PC-3 (cell line): ENCODE data around the gene CCRL2. TPM values are rescaled to one million over a fixed set of nuclear protein-coding genes. Genes with fewer than 3 reads are reported as not detected.

Experiments
- ATAC-seq: fragments of 200-7000 bp; cut with Tn5 transposase; 2 replicates; pipeline ENCODE4 v1.9.1; 2020; ENCODE audit warnings: mild to moderate bottlenecking, moderate library complexity
- BruUV-seq: library from RNA; stranded (reverse); fragments of 400-500 nt; replicated peaks from 2 replicates; lab custom pipeline; 2021; lab: Mats Ljungman, UMichigan
- CTCF ChIA-PET: fragments of 300-600 bp; sonication (Branson Sonifier 250); formaldehyde crosslinking; loops from one replicate; lab custom pipeline; 2022; ENCODE audit warnings: antibody characterized with exemption; lab: Charles Lee
- POLR2A ChIA-PET: fragments of 300-600 bp; sonication (Branson Sonifier 250); formaldehyde crosslinking; loops from one replicate; lab custom pipeline; 2022; ENCODE audit warnings: antibody characterized with exemption; ENCODE audit not compliant: unreplicated experiment; lab: Charles Lee
- DNase-seq: peaks from one replicate; pipeline ENCODE4 v3.0.0-alpha.2; 2015
- H2AFZ ChIP-seq: fragments of 300-600 bp; sonication (generic); 2 replicates; pipeline ENCODE4 v1.6.0; 2016; ENCODE audit warnings: antibody characterized with exemption, low read length
- H3F3A ChIP-seq: fragments of 300-600 bp; sonication (generic); one replicate; pipeline ENCODE4 v1.6.0; 2017; ENCODE audit warnings: antibody characterized with exemption, low read length, control low read depth, mild to moderate bottlenecking; ENCODE audit not compliant: unreplicated experiment
- H3K27ac ChIP-seq: fragments of 300-600 bp; sonication (generic); 2 replicates; pipeline ENCODE4 v1.5.1; 2016; ENCODE audit warnings: mild to moderate bottlenecking, low read length
- H3K27me3 ChIP-seq: fragments of 300-600 bp; sonication (generic); 2 replicates; pipeline ENCODE4 v1.6.1; 2016; ENCODE audit warnings: low read length, mixed read lengths
- H3K36me3 ChIP-seq: fragments of 300-600 bp; sonication (generic); 2 replicates; pipeline ENCODE4 v1.6.1; 2016; ENCODE audit warnings: low read depth, mixed run types, low read length, mixed read lengths
- H3K4me1 ChIP-seq: fragments of 300-600 bp; sonication (generic); 2 replicates; pipeline ENCODE4 v1.5.1; 2016; ENCODE audit warnings: low read length; ENCODE audit not compliant: insufficient read depth
- H3K4me2 ChIP-seq: fragments of 300-600 bp; sonication (generic); 2 replicates; pipeline ENCODE4 v1.6.0; 2016; ENCODE audit warnings: low read length
- H3K4me3 ChIP-seq: fragments of 300-600 bp; sonication (generic); 2 replicates; pipeline ENCODE4 v1.5.1; 2016; ENCODE audit warnings: mild to moderate bottlenecking, low read length, mixed read lengths
- H3K79me2 ChIP-seq: fragments of 300-600 bp; sonication (generic); 2 replicates; pipeline ENCODE4 v1.6.1; 2017; ENCODE audit warnings: low read length, mixed read lengths
- H3K9ac ChIP-seq: fragments of 300-600 bp; sonication (generic); 2 replicates; pipeline ENCODE4 v1.6.0; 2016; ENCODE audit warnings: mild to moderate bottlenecking, low read length
- H3K9me2 ChIP-seq: fragments of 300-600 bp; sonication (generic); replicated peaks from 2 replicates; pipeline ENCODE4 v1.6.1; 2016; ENCODE audit warnings: mixed run types, low read length, mixed read lengths
- H3K9me3 ChIP-seq: fragments of 300-600 bp; sonication (generic); 2 replicates; pipeline ENCODE4 v1.6.1; 2016; ENCODE audit warnings: low read length, mixed read lengths
- H4K20me1 ChIP-seq: fragments of 300-600 bp; sonication (generic); 2 replicates; pipeline ENCODE4 v1.6.1; 2016; ENCODE audit warnings: low read length, mixed read lengths
- EZH2 ChIP-seq: fragments of 300-600 bp; sonication (generic); IDR thresholded peaks from one replicate; pipeline ENCODE4 v1.6.1; 2017; ENCODE audit warnings: antibody characterized with exemption, mild to moderate bottlenecking, low read length; ENCODE audit not compliant: unreplicated experiment
- EZH2phosphoT487 ChIP-seq: fragments of 300-600 bp; sonication (generic); IDR thresholded peaks from 2 replicates; pipeline ENCODE4 v1.6.1; 2018; ENCODE audit warnings: mild to moderate bottlenecking, antibody characterized with exemption, low read length, borderline replicate concordance
- intact Hi-C: fragments of 100-400 bp; cut with micrococcal nuclease; formaldehyde crosslinking; loops from 2 replicates; pipeline ENCODE4 v1.9.0; 2023
- total RNA-seq: library from RNA; depleted of rRNA; stranded (reverse); fragments of >200 nt; gene quantifications from 2 replicates; pipeline ENCODE4 v1.2.3, GENCODE V29; 2014
- TF ChIP-seq, protein P1 (sequence below): fragments of 300-600 bp; sonication (generic); conservative IDR thresholded peaks from 2 replicates; pipeline ENCODE4 v1.5.1; 2017; ENCODE audit warnings: antibody characterized with exemption, low read depth, mild to moderate bottlenecking, low read length

Gene CCRL2
- total RNA-seq, 1 experiment from 2014 or later, result 5.5 TPM

DNA sequence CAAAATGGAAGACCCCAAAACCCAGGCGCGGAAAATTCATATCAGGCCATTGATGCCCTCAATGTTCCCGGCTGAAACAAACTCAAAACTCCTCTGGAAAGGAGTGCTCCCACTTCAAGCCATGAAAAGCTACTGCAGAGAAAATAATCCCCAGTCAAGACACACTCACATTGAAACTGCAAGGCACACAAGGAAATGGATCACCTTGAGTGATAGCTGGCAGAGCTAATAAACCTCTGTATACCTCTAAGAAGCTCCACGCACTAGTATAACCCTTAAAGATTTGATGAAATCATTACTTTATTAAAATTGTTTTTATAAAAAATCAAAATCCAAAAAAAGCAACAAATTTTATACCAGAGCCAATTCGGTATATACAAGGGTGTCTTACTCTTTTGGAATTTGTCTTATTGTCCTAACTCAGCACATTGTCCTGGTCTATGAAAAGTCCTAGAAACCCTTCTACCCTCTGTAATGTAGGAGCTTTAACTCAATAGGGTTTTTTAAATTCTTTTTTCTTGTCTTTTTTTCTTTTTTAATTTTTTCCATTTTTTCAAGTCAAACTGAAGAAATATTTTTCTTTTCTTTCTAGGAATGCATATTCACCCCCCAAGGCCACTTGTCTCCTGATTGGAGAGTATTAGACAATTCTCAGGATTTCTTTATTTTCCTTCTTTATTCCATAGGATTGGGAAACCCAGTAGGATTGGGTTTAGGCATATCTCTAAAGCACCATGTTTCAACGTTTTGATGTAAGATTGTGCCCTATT, 8.7 kb upstream of the CCRL2 start:
- ChIA-PET CTCF (no interaction called here), POLR2A (no interaction called here)
- Histone ChIP-seq H3K27me3 (no peaks in the 10 kb centered on the region), H3K4me3 (no peak overlapping the region), H4K20me1 (no peaks in the 10 kb centered on the region), H3K27ac (no peak overlapping the region), H3F3A (no peaks in the 10 kb centered on the region), H2AFZ (no peak overlapping the region), H3K9me3 (no peaks in the 10 kb centered on the region), H3K36me3 (no peaks in the 10 kb centered on the region), H3K4me1 (peaks cover 12% of the 10 kb centered on the region; the same call in 1 of the 2 replicates), H3K9ac (no peak overlapping the region), H3K4me2 (no peak overlapping the region), H3K79me2 (no peaks in the 10 kb centered on the region), H3K9me2 (no peaks in the 10 kb centered on the region)
- ATAC-seq, result no peak
- intact Hi-C loops, result no loop called here
- TF ChIP-seq EZH2 (no peak), EZH2phosphoT487 (no peak)
- TF ChIP-seq, protein P1, sequence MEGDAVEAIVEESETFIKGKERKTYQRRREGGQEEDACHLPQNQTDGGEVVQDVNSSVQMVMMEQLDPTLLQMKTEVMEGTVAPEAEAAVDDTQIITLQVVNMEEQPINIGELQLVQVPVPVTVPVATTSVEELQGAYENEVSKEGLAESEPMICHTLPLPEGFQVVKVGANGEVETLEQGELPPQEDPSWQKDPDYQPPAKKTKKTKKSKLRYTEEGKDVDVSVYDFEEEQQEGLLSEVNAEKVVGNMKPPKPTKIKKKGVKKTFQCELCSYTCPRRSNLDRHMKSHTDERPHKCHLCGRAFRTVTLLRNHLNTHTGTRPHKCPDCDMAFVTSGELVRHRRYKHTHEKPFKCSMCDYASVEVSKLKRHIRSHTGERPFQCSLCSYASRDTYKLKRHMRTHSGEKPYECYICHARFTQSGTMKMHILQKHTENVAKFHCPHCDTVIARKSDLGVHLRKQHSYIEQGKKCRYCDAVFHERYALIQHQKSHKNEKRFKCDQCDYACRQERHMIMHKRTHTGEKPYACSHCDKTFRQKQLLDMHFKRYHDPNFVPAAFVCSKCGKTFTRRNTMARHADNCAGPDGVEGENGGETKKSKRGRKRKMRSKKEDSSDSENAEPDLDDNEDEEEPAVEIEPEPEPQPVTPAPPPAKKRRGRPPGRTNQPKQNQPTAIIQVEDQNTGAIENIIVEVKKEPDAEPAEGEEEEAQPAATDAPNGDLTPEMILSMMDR, result no peak
- no TSS peak for BruUV-seq
- no peak for DNase-seq

DNA sequence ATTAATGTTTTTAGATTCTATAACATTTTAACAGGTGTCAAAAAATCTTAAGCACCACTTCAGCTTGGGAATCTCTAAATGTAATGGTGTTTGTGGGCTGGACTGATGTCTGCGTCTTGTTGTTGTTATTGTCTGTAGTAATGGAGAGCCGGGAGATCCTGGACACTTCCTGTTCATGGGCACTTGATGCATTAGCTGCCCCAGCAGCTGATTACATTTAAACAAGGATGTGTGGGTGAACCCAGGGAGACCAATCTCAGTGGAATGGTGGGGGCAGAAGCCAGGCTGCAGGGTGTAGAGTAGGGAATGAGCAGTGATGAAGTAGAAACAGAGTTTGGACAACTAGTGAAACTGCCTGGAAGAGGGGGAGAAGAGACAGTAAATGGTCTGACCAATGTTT, 8.0 kb upstream of the CCRL2 start:
- no peaks in the 10 kb centered on the region for H4K20me1 ChIP-seq
- no peaks in the 10 kb centered on the region for H3K27me3 ChIP-seq
- ChIA-PET CTCF (no interaction called here), POLR2A (no interaction called here)
- H3F3A ChIP-seq, result no peaks in the 10 kb centered on the region
- DNase-seq, result no peak
- intact Hi-C loops, result no loop called here
- TF ChIP-seq, protein P1, result no peak
- TF ChIP-seq EZH2phosphoT487 (no peak), EZH2 (no peak)
- no peaks in the 10 kb centered on the region for H3K9me3 ChIP-seq
- no peak overlapping the region for H3K4me3 ChIP-seq
- no peaks in the 10 kb centered on the region for H3K79me2 ChIP-seq
- H3K9me2 ChIP-seq, result no peaks in the 10 kb centered on the region
- H3K4me2 ChIP-seq, result no peak overlapping the region
- H3K9ac ChIP-seq, result no peak overlapping the region
- H3K27ac ChIP-seq, result no peak overlapping the region
- peaks cover 12% of the 10 kb centered on the region; the same call in 1 of the 2 replicates for H3K4me1 ChIP-seq
- no peaks in the 10 kb centered on the region for H3K36me3 ChIP-seq
- H2AFZ ChIP-seq, result no peak overlapping the region
- BruUV-seq, result no TSS peak
- ATAC-seq, result no peak

DNA sequence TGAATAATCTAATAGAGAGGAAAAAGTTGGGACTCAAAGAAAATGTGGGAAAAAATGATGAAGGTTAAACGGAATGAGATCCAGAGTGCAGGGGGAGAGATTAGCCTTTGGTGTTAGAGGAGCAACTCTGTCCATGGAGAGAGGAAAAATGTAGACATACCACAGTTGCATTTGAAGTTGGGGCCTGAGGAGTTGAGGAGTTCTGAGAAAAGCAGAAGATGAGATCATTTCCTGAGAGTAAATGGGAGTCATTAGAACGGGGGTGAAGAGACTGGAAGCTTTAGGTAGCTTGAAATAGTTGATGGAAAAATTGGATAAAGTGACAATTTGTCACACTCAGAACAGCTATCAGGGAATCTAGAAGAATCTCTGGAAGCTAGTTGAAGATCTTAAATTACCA, 7.5 kb upstream of the CCRL2 start:
- Histone ChIP-seq H4K20me1 (no peaks in the 10 kb centered on the region), H3K9me2 (no peaks in the 10 kb centered on the region), H3K4me2 (no peak overlapping the region), H3K27me3 (no peaks in the 10 kb centered on the region), H3F3A (no peaks in the 10 kb centered on the region), H2AFZ (no peak overlapping the region), H3K27ac (no peak overlapping the region), H3K36me3 (no peaks in the 10 kb centered on the region), H3K9ac (no peak overlapping the region), H3K79me2 (no peaks in the 10 kb centered on the region), H3K4me3 (no peak overlapping the region), H3K9me3 (no peaks in the 10 kb centered on the region), H3K4me1 (peaks cover 12% of the 10 kb centered on the region; the same call in 1 of the 2 replicates)
- ChIA-PET CTCF (no interaction called here), POLR2A (no interaction called here)
- BruUV-seq, result no TSS peak
- TF ChIP-seq EZH2phosphoT487 (no peak), EZH2 (no peak)
- TF ChIP-seq, protein P1, result no peak
- intact Hi-C loops, result no loop called here
- no peak for ATAC-seq
- DNase-seq, result no peak
